Measurements from ENCODE around the gene DUSP2.

DNA sequence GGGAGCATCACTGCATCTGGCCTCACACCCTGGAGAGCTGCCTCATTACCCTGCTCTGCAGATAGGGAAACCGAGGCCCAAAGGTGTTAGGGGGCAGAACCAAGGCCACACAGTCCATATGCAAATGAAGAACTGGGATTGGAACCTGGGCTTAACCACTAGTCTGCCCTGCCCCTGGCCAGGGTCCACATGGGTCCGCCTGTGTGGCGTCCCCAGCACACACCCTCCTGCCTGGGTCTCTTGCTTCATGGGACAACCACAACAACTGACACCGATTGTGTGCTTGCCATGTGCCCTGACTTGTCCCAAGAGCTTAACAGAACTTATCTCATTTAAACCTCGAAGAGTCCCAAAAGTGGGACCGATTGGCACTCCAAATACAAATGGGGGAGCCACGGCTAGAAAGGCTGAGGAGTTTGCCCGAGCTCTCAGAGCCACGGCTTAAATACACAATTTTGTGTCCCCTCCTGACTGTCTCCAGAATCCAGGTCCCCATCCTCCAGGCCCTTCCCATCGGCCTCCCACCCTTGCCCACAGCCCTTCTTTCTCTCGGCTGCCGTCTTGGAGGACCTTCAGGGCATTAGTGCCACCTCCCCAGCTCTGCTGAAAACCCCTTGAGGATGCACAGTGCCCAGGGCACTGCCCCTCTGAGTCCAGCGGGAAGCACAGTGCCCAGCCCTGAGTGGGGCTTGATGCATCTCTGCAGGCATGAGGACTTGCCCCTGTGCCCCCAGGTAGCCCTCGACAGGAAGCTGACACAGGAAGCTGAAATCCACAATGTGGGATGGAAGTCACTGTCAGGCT lies 5.8 kb upstream of the DUSP2 start:
- no peak for TF ChIP-seq GATA3 (IDR thresholded peaks at IDR 0.05; ENCODE audit: low read depth, low read length)
- no peak for TF ChIP-seq GATA2 (IDR thresholded peaks at IDR 0.05; ENCODE audit: low read depth, low read length)
